SW480 (cell line): ENCODE results near the gene TMIGD2.

Experiments used
- DNase-seq: peaks from one replicate; pipeline ENCODE4 v3.0.0-alpha.2; 2016; ENCODE audit warnings: low spot score

Gene TMIGD2

DNA sequence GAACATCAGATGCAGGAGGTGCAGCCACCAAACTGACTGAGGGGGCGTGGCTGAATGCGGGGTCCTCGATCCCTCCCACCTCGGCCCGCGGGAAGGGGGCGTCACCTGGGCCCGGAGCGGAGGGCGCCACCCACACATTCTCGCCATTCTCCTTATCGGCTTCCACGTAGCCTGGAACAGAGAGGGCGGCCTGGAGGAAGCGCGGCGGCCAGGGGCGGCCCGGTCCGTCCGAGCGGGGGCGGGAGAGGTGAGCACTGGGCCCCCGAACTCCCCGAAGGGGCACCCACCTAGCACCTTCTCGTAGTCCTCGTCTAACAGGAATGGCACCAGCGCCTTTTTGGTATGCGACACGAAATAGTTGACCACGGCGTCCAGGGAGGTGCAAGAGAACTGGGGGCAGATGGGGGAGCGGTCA, 24.7 kb upstream of the TMIGD2 start:
- DNase-seq: no peak

DNA sequence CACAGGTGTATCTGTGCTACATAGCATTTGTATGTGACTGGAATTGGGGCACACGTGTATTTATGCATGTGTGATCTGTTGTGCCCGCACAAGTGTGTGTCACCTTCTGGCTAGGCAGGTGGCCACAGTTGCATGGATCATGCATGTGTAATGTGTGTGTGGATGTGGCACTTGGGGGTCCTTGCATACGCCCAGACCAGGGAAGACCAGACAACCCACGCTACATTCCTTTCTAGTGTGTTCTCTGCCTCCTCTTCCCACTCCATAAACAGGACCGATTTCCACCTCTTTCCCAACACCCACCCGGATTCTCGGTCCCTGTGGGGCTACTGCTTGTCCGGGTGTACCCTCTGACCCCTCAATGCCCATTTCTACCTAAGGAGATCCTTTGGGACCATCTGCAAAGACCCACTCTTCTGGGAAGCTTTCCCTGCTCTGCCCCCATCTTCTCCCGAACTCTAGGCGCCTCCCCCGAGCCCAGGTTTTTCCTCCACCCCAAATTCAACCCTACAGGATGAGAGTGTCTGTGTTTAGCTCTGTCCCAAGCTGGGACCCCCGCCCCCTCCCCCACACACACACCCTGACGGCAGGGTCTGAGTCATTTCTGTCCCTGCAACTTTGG, 24.1 kb upstream of the TMIGD2 start:
- no peak for DNase-seq

DNA sequence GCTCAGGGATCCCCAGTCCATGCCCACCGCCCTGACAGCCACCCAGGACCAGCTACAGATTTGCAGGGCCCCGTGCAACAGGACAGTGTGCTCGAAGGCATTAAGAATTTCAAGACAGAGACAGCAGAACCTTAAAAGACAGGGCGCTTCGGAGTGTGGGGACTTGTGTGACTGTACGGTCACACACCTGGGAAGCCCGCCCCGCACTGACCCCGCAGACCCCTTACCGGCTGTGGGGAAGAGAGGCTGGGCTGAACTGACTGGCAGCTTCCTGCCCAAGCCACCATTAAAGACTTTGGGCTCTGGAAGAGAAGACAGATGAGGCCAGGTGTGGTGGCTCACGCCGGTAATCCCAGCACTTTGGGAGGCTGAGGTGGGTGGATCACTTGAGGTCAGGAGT, 22.0 kb upstream of the TMIGD2 start:
- DNase-seq: no peak

DNA sequence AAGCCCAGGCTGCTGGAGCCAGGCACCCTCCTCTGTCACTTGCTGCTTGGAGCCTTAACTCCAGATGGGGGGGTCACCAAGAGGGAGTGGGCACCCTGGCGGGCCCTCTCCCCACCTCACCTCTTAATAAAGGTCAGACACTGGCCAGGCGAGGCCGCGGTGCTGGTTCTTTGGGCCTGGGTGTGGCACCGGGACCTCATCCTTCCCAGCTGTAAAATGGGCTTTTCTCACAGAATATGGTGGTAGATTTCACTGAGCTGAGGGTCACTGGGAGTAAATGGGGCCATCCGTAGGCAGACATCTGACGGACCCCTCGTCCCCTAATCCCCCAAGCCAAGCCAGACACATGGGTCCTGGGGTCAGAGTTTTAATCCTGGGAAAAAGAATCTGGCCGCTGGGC, 21.5 kb upstream of the TMIGD2 start:
- no peak for DNase-seq

DNA sequence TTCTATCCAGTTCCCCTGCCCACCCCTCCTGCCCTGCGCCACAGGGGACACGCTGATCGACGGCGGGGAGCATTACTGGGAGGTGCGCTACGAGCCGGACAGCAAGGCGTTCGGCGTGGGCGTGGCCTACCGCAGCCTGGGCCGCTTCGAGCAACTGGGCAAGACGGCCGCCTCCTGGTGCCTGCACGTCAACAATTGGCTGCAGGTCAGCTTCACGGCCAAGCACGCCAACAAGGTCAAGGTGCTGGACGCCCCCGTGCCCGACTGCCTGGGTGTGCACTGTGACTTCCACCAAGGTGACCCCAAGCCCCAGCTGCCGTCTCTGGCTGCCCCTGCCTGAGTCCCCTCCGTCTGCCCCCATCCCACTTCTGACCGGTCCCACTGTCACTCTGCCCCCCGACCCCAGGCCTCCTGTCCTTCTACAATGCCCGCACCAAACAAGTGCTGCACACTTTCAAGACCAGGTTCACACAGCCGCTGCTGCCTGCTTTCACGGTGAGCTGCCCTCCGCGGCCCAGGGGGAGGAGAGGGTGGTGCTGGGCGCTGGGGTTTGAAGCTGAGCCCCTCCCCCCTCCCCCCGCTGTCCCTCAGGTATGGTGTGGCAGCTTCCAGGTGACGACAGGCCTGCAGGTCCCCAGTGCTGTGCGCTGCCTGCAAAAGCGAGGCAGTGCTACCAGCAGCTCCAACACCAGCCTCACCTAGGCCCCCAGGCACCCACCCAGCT, 20.9 kb upstream of the TMIGD2 start:
- no peak for DNase-seq

DNA sequence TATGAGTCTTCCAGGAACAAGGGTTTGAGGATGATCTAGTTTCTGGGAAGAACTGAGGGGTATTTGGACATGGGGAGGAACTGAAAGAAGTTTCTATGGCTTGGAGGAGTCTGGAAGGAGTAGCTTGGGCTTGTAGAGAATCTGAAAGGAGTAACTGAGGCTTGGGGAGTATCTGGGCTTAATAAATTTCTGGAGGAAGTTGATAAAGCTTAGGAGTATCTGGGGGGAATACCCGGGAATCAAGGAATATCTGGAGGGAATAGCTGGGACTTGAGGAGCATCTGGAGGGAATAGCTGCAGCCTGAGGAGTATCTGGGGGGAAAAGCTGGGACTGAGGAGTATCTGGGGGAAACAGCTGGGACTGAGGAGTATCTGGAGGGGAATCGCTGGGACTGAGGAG, 18.2 kb upstream of the TMIGD2 start:
- no peak for DNase-seq

DNA sequence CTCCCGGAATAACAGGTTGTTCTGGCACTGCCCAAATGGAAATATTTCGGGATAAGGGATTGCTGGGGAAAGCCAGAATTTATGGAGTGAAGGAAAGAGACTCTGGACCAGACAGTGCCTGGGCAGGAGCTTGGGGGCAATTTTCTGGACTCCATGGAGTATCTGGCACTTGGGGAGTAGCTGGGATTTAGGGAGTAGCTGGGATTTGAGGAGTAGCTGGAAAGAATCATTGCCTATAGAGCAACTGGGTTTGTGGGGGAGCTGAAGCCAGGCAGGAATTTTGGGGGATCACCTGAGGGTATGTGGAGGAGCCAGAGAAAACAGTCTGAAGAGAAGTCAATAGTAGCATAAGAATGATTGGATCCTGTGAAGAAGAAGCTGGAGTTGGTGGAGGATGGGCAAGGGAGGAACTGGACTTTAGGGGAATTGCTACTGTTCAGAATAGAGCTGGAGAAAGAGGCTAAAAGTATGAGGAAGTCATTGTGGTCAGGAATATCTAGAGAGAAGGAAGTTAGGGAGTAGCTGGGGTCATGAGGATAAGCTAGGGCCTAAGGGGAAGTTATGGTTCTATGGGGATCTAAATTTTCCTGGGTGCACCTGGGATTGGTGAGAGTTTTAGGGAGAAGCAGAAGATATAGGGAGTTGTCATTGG, 17.0 kb upstream of the TMIGD2 start:
- DNase-seq: no peak

DNA sequence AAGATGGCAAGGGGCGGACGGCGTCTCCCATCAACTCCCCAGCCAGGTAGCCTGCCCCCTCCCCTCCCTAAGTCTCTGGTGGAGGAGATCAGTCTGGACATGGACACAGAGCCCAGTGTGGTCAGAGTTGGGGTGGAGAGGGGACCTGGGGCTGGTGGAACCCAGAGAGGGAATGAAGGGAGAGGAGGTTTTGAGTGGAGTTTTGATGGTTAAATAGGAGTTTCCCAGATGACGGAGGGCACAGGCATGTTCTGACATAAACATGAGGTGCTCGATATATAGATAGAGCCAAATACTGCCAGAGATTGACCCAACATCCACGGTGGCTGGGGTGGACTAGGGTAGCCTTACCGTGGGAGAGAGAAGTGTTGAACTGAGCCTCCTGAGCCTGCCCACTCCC, 16.3 kb upstream of the TMIGD2 start:
- DNase-seq: no peak

DNA sequence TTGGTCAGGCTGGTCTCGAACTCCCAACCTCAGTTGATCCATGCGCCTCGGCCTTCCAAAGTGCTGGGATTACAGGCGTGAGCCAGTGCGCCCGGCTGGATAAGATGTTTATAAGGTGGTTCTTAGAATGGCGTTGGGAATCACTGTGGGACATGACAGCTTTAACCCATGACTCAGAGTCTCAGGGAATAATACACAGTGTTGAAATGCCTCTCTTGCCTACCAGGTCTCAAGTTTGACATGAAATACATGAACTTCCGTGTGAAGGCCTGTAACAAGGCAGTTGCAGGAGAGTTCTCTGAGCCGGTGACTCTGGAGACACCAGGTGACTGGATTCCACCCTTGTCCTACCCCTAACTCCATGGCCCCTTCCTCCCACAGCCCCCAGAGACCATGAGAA, 14.8 kb upstream of the TMIGD2 start:
- no peak for DNase-seq

DNA sequence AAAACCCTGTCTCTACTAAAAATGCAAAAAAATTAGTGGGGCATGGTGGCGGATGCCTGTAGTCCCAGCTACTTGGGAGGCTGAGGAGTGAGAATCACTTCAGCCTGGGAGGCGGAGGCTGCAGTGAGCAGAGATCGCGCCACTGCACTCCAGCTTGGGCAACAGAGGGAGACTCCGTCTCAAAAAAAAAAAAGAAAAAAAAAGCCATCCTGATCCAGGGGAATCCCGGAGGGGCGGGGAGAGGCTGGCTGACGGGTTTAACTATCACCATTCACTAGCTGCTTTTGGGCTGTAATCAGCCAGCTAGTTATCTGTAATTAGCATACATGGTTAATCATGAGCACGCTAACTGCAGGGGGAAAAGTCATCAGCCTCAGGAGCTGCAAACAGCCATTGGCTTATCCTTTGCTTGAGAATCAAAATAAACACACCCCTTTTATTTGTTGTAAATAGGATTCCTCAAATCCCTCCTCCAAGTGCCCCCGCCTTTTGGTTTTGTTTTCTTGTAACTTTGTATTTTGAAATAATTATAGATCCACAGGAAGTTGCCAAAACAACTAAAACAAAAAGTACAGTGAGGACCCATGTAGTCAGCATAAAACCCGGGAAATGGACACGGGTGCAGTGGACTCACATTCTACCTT, 11.8 kb upstream of the TMIGD2 start:
- no peak for DNase-seq

DNA sequence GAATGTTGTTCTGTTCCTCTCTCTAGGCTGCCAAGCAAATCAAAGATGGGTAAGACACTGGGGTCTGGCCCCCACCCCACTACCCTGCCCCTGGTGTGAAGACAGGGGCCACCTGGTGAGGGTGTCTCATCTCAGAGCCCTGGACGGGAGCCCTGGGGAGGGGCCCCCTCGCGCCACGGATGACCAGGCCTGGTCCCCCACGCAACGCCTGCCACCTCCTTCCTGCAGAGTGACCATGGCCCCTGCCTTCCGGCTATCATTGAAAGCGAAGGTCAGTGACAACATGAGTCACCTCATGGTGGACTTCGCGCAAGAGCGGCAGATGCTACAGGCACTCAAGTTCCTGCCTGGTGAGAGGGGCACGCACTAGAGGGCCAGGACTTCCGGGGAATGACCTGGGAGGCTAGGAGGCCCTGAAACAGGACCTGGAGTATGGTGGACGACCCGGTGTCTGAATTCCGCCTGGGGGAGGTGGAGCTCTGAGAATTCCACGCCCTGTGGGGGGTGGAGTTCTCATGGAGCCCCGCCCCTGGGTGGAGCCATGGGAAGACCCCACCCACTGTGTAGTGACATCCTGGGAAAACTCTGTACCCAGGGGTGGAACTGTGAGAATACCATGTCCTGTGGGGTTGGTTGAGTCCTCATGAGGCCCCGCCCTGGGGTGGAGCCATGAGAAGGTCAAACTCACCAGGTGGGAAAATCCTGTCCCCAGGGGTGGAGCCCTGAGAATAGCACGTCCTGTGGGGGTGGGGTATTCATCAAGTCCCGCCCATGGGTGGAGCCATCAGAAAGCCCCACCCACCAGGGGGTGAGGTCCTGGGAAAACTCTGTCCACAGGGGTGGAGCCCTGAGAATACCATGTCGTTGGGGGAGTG, 8.3 kb upstream of the TMIGD2 start:
- DNase-seq: peak; percentile 21

DNA sequence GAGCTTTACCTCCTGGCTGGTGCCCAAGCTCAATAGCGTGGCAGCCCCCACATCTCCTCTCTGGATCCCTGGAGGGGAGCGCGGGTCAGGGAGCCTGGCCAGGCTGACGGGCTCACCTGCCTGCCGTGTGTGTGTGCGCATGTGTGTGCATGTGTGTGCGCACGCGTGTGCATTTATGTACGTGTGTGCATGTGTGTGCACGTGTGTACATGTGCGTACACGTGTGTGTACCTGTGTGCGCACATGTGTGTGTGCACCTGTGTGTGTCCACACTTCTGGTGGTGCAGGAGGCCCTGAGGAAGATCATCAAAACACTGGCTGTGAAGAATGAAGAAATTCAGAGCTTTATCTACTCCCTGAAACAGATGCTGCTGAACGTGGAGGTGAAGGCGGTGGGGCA, 3.5 kb upstream of the TMIGD2 start:
- no peak for DNase-seq

DNA sequence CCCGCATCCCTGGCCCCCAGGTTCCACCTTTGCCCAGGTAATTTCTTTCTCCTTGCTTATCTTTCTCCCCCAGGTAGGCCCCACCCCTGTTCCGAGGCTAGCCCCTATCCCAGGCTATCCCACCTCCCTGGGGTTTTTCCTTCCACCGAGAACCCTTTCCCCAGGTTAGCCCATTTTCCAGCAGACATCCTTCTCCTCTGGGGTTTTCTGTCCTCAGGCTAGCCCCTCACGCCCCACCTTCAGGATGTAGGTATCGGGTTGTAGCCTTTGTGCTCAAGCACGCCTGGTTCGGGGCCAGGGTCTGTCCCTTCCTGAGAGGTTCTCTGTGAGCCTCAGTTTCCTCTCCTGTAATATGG, 3.0 kb upstream of the TMIGD2 start:
- DNase-seq: no peak

DNA sequence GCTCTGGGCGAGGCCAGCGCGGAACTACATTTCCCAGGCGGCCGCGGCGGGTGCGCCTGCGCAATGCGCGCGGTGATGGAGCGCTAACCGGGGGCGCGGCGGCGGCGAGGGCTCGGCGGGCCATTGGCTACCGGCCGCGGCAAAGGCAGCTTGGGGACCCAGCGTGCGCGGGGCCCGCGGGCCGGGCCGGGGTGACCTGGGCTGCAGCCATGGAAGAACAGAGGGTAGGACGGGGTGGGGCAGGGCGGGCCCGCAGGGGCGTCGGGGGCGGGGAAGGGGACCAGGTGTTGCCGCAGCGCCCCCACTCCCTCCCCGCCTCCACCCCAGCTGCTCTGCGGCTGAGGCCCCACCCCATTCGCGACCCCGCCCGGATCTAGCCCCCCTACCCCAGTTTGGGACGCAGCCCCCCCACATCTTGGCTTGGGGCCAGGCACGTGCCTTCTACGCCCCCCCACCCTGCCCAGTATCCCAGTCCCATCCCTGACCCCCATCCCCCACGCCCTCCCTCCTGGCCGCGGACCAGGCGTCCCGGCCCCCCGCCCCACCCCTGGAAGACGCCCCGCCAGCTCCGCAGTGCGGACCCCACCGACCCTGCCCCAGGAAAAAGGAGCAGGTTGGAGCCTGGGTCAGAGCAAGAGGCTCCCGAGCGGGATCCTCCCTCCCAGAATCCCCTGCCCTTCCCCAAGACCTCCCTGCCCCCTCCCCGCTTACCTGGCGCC, 2.5 kb upstream of the TMIGD2 start, which contains the start of gene FSD1:
Gene FSD1 (plus strand): TSS at position 61 of the 719 bp plus-strand sequence. CDS start 149 bp downstream, at position 210.
- peak; percentile 36 for DNase-seq

DNA sequence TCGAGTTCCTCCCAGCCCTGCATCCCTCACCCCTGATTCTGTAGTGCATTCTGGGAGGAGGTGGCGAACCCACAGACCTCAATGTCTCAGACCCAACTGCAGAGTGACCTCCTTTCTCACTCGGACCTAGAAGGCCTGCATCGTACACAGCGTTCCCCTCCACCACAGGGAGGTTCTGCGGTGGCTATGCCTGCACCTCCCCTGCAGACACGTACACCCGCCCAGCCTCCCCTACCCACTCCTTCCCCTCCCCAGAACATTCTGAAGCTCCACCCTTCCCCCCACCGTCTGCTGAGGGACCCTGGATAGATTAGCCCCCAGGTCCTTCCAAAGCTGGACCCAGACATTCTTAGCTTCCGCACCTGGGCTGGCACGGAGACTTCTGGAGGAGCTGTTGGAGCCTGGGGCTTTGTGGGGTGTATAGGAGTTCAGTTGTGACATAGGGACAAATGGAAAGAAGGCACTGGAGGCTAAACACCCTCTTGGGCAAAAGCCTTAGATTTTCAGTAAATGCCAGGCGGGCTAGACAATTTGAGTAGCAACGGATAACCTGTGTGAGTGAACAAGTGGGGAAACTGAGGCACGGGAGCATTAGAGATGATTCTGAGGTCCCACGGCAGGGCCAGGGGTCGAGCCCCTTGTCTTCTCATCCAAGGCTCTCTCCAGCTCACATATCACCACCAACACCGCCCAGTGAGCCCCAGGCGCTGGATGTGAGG, 1.8 kb upstream of the TMIGD2 start:
- no peak for DNase-seq

DNA sequence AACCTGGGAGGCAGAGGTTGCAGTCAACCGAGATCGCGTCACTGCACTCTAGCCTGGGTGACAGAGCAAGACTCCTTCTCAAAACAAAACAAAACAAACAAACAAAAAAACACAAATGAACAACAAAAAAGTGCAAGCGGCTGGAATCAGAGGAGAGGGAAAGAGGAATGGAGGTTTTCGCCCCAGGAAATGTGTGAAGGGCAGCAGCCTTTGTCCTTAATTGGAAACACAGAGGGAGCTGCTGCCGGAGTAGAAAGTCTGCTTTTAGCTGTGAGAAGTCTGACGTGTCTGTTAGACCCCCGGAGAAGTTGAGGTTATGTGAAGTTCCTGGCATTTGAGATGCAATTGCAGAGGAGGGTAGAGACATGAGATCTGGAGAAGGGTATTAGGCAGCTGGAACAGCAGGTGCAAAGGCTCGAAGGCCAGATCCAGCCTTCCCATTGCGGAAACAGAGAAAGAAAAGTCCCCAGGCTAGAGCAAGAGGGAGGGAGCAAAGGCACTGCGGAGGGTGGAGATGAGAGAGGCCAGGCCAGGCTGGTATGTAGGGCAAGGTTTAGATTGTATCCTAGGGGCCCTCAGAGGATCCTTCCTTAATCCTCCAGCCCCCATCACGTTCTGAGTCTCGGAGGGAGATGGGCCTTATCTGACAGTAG, 473 bp downstream of the TMIGD2 start:
- no peak for DNase-seq

DNA sequence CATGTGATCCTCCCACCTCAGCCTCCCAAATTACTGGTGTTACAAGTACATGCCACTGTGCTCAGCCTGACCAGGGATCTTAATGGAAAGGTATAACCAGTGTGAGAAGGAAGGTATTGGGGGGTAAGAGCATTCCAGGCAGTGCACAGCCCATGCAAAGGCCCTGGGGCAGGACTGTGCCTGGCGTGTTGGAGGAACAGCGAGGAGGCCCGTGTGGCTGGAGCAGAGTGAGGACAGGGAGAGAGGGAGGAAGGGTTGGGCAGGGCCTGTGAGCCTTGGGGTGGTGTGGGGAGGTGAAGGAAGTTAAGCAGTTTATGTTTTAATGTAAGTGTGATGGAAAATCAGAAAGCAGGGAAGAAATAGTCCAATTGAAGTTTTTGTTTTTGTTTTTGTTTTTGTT, 1.6 kb downstream of the TMIGD2 start:
- no peak for DNase-seq

DNA sequence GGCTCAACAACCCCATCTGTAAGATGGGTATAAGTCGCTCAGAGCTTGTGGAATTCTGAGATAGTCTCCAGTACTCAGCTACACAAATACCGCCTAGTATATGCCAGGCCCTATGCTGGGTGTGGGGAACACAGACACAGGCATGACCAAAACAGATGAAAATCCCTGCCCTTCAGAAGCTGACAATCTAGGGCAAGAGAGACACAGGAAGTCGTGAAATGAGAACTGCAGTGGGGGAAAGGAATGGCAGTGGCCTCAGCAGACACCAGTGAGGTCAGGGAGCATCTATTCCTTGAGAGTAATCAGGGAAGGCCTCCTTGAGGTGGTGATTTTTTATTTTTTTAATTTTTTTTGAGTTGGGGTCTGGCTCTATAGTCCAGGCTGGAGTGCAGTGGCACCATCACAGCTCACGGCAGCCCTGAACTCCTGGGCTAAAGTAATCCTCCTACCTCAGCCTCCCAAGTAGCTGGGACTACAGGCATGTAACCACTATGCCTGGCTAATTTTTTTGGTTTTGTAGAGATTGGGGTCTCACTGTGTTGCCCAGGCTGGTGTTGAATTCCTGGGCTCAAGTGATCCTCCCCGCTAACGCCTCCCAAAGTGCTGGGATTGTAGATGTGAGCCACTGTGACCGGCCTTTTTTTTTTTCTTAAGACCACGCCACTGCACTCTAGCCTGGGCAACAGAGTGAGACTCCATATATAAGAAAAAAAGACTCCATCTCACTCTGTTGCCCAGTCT, 3.2 kb downstream of the TMIGD2 start:
- DNase-seq: no peak
